Measurements from ENCODE around the gene SNX10.
"Not testable (repeated sequence)": the region's sequence is repeated elsewhere in the genome, so short reads cannot be mapped to it uniquely, and the experiment has no call there.

Gene SNX10

DNA sequence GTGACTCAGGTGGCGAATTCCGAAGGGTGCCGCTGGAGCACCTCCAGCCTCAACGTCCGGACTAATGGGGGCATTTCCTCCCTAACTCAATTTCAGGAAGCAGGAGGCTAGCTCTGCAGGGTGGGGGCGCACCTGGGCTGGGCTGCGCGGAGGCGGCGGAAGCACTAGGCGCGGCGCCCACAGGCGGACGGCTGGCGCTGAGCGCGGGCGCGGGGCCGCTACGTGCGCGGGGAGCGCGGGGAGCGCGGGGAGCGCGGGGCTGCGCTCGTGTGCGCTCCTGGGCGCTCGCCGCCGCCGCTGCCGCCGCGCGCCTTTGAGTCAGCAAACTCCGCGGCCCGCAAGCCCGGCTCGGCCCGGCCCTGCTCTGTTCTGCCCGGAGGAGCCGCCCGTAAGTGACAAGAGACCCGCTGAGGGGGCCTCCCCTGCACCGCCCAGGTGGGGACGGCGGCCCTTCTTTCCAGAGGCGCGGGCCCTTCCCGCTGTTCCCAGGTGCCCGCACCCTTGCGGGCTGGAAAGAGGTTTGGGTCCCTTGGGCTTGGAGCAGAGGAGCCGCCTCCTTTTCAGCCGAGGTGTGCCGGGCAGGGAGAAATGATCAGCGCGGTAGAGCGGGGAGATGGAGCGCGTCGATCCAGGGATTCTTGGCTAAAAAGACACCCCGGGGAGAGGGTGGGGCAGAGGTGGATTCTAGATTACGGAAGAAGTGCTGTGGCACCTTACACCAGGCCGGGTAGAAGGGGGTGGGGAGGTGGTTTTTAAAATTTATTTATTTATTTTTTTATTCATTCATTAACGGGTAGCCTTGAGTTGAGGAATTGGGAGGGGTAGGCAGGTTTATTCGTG, at the start of gene SNX10:
TSS of gene SNX10 (plus strand) at position 164 of the 840 bp plus-strand sequence. CDS start 54,581 bp downstream, outside the sequence.
- peak; percentile 51 for DNase-seq

- no peak for DNase-seq
These were observed 46.5 kb upstream of the SNX10 start for GRCh38 chr7:26245150-26245549.

GRCh38 chr7:26250239-26250638, 41.4 kb upstream of the SNX10 start:
- DNase-seq: no peak

DNA sequence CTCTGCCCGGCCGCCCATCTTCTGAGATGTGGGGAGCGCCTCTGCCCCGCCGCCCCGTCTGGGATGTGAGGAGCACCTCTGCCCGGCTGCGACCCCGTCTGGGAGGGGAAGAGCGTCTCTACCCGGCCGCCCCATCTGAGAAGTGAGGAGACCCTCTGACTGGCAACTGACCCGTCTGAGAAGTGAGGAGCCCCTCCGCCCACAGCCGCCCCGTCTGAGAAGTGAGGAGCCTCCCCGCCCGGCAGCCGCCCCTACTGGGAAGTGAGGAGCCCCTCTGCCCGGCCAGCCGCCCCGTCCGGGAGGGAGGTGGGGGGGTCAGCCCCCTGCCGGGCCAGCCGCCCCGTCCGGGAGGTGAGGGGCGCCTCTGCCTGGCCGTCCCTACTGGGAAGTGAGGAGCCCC, 29.8 kb upstream of the SNX10 start:
- not testable (repeated sequence) for DNase-seq

DNA sequence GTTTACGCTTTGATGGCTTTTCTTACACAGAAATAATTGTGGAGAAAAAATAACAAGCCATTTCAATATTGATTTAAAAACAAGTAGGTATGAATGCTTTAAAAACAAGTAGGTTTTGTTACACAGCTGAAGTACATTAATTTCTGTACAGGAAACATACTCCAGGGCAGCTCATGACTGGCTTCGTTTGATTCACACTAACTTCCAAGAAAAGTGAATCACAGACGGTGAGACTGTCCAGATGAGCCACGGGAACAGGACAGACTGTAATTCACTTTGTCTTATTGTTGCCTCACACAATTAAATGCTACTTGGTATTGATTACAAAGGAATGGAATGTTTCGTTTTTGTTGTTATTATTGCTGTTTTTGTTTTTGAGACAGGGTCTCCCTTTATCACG, 26.6 kb upstream of the SNX10 start:
- no peak for DNase-seq

DNA sequence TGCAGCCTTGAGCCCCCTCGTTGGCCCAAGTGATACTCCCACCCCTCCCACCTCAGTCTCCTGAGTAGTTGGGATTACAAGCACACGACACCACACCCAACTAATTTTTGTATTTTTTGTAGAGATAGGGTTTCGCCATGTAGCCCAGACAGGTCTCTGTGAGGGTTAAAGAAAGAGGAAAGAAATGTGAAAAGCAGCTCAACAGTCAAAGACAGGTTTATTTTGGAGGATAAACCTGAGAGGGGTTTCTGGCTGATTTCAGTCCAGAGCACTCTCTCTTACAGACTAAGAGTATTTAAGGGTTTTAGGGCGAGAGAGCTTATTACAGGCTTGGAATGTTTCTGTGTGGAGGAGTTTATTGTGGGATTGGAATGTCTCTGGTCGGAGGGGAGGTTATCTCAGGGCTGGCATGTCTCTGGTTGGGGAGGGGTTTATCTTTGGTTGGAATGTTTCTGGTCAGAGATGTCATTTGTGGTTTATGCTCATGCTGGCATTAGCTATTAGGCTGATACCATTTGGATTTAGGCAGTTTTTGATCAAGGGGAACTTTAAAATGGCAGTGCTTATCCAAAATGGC, 26.1 kb upstream of the SNX10 start:
- no peak for DNase-seq

DNA sequence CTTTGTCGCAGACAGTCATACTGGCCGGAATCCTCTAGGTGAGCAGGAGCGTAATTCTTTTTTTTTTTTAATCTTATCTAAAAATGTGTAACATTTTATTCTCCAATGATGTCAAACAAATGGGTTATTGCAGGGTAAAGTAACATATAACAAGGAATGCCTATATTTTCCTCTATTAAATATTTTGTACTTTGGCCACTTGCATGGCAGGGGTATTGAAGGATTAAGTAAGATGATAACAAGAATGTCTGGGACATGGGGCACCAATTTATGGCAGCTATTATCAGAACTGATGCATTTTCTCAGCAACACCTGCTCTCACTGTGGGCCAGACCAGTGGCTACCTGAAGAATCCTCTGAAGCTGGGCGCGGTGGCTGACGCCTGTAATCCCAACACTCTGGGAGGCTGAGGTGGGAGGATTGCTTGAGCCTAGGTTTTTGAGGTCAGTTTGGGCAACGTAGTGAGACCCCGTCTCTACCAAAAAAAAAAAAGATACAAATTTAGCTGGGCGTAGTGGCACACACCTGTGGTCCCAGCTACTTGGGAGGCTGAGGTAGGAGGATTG, 24.0 kb upstream of the SNX10 start:
- DNase-seq: no peak

- DNase-seq: no peak
These were observed 16.4 kb upstream of the SNX10 start for GRCh38 chr7:26275213-26275612.

DNA sequence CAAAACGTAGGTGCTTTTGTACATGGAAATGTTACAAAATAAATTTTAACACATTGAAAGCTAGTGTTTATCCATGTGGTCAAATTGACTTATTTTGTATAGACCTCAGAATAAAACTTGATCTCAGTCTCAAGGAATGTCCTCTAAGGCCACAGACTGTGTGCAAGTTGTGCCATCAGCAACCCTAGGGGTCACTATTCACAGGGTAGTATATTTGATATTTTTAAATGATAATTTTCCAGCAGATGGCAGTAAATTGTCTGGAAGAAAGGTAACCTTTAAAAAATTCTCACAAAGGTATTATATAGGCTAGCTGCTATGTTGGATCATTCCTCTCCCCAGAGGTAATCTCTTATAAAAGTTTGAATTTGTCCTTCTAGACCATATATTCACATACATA, 12.9 kb upstream of the SNX10 start:
- DNase-seq: no peak

- DNase-seq: no peak
These were observed 12.3 kb upstream of the SNX10 start for GRCh38 chr7:26279405-26279804.

DNA sequence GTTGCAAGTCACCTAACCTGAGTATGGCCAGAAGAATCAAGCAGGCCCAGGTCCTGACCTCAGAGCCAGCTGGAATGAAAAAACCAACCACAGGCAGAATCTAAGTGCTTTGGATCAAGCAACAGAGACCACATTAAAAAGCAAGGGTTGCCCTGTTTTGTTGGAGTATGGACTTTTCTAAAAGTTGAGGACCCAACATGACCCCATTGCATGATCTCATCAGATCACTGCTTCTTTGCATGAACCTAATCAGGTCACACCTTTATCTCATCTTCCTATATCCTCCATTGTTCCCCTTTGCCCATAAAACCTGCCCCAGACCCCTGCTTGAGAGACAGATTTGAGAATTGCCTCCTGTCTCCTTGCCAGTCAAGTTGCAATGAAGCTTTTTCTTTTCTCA, 11.6 kb upstream of the SNX10 start:
- no peak for DNase-seq

DNA sequence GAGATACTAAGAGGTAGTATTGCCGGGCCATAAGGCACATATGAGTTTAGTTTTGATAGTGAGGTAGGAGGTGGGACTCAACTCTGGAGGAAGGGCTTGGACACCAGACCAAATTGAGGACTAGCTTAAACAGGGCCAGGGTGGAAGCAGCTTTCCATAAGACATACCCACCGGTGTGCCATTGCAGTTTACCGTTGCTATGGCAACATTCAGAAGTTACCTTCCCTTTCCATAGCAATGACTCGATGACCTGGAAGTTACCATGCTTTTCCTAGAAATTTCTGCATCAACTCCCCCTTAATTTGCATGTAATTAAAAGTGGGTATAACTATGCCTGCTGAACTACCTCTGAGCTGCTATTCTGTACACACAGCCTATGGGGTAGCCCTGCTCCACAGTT, 10.9 kb upstream of the SNX10 start:
- DNase-seq: no peak

- no peak for DNase-seq
These were observed 7.2 kb upstream of the SNX10 start for GRCh38 chr7:26284477-26284876.

DNA sequence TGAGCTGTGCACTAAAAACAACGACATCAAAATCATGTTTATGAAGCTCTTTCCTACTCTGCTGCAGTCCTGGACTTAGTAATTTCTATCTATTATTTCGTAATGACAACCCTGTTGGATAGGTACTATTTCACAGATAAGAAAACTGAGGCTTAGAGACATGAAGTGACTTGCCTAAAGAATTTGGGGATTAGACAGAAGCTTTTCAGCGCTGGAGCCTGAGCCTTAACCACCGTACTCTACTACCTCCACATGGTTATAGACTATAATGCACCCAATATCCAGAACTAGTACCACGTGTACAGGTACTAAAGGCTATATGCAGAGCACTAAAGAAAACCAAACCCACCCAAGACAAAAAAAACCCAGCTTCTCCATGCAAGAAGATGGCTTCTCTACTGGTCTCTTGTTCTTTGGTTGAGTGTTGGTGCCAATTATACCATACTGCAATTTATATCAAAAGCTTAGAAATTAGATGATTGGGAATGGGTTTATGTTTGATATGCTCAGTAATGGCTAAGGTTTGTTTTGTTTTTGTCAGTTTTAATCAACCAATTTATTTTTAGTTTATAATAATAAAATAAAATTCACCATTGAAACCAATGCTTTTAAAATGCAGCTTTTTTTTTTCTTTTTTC, 6.5 kb upstream of the SNX10 start:
- no peak for DNase-seq

GRCh38 chr7:26286157-26286556, 5.5 kb upstream of the SNX10 start:
- DNase-seq: no peak

GRCh38 chr7:26288126-26288525, 3.5 kb upstream of the SNX10 start:
- not testable (repeated sequence) for DNase-seq

GRCh38 chr7:26291251-26291650, 411 bp upstream of the SNX10 start:
- no peak for DNase-seq

DNA sequence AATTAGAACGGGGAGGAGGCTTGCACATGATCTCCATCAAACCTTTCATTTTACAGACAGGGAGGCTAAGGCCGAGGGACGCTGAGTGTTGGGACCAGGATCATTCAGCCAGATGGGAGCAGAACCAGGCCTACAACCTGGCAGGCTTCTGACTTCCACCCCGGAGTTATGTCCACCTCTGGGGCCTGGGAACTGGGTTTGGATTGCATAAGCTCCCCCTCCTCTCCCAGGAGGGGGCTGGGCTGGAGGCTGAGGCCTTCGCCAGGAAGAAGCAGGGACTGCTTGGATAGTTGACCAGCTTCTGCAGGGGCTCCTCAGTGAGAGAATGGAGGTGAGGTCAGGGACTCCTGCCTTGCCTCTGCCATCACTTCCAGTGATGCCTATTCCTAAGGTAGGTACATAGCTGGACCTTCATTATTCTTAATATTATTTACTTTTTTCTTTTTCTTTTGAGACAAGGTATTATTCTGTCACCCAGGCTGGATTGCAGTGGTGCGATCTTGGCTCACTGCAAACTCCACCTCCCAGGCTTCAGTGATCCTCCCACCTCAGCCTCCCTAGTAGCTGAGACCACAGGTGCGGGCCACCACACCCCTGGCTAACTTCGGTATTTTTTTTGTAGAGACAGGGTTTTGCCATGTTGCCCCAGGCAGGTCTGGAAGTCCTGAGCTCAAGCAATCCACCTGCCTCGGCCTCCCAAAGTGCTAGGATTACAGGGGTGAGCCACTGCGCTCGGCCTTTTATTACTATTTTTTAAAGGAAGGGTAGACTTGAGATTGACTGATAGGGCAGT, 1.3 kb downstream of the SNX10 start:
- DNase-seq: no peak

DNA sequence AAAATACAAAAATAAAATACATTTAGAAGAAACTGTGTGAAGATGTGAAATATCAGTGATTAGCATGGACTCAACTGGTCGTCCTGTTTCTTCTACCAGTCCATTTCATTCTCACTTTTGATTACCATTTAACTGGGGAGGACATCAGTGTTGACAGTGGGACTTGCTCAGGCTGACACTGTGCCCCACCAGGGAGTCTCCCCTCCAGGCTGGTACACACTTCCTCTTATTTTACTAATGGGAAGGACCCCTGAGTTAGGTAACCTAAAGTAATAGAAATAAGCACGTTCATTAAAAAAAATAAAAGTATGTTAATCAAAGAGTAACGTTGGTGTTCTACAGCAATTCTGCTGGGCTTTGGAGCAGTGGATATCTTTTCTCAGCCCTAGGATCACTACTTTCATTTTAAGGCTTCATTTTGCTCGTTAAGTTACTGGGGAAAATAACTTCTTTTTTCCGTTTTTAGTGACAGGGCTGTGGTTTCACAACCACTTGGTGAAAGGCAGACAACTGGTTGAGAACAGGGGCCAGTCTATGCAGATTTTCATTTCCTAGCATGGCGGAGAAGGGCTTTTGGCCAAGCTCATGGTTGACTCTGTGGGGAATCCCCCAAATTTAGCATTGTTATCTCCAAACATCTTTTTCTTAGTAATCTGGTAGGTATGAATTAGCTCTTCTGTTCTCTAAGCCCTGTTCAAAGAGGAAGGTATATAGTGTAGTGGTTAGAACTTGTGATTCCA, 2.1 kb downstream of the SNX10 start:
- DNase-seq: peak; percentile 40

- DNase-seq: no peak
These were observed 3.4 kb downstream of the SNX10 start for GRCh38 chr7:26295015-26295414.

GRCh38 chr7:26295586-26295985, 3.9 kb downstream of the SNX10 start:
- DNase-seq: no peak

GRCh38 chr7:26298472-26299058, 6.9 kb downstream of the SNX10 start:
- DNase-seq: no peak

Measured in activated T-cell treated with anti-CD3 and anti-CD28 coated beads for 4 hours (primary cell).